ENCODE data around the gene NUP205. TPM values are rescaled to one million over a fixed set of nuclear protein-coding genes. Genes with fewer than 3 reads are reported as not detected.

Gene NUP205
- total RNA-seq, 1 donor from 2014 or later = 183 TPM

GRCh38 chr7:135597181-135597925, 39.6 kb downstream of the NUP205 start:
- Mint-ChIP-seq H3K4me1 (no peaks in the 10 kb centered on the region), H3K9me3 (no peaks in the 10 kb centered on the region), H3K36me3 (peaks cover 22% of the 10 kb centered on the region), H3K27me3 (ENCODE audit: insufficient read depth, low read depth) (no peaks in the 10 kb centered on the region), H3K4me3 (no peak overlapping the region), H3K27ac (no peak overlapping the region)
- Histone ChIP-seq H3K4me3 (no peak overlapping the region), H3K9me3 (ENCODE audit: low read depth) (no peaks in the 10 kb centered on the region), H3K27ac (no peak overlapping the region), H3K4me1 (no peaks in the 10 kb centered on the region), H4K20me1 (ENCODE audit: low read depth) (peaks cover 4% of the 10 kb centered on the region), H3K4me2 (no peak overlapping the region), H2AFZ (replicated peaks) (no peak overlapping the region), H3K36me3 (peaks cover 48% of the 10 kb centered on the region), H3F3A (ENCODE audit: low read depth) (peaks cover 4% of the 10 kb centered on the region), H3K9ac (no peak overlapping the region), H3K79me2 (ENCODE audit: low read depth) (no peaks in the 10 kb centered on the region), H3K27me3 (no peaks in the 10 kb centered on the region)
- DNase-seq (ENCODE audit: low spot score) = no peak
- TF ChIP-seq CTCF (IDR thresholded peaks at IDR 0.05) (no peak), EZH2 (IDR thresholded peaks at IDR 0.05) (no peak), EZH2phosphoT487 (IDR thresholded peaks at IDR 0.05) (no peak)

GRCh38 chr7:135597926-135598305, 40.2 kb downstream of the NUP205 start:
- no peaks in the 10 kb centered on the region for H3K4me1 ChIP-seq
- no peak overlapping the region for H3K4me3 ChIP-seq
- H3K27ac Mint-ChIP-seq = no peak overlapping the region
- no peak overlapping the region for H3K9ac ChIP-seq
- H3K9me3 Mint-ChIP-seq = no peaks in the 10 kb centered on the region
- no peak overlapping the region for H3K27ac ChIP-seq
- H3K36me3 ChIP-seq = peaks cover 47% of the 10 kb centered on the region
- H3K4me3 Mint-ChIP-seq = no peak overlapping the region
- H3F3A ChIP-seq (ENCODE audit: low read depth) = peaks cover 4% of the 10 kb centered on the region
- no peaks in the 10 kb centered on the region for H3K79me2 ChIP-seq (ENCODE audit: low read depth)
- H4K20me1 ChIP-seq (ENCODE audit: low read depth) = peaks cover 4% of the 10 kb centered on the region
- H3K4me2 ChIP-seq = no peak overlapping the region
- no peaks in the 10 kb centered on the region for H3K27me3 ChIP-seq
- no peak overlapping the region for H2AFZ ChIP-seq (replicated peaks)
- no peaks in the 10 kb centered on the region for H3K4me1 Mint-ChIP-seq
- DNase-seq (ENCODE audit: low spot score) = no peak
- TF ChIP-seq CTCF (IDR thresholded peaks at IDR 0.05) (no peak), EZH2 (IDR thresholded peaks at IDR 0.05) (no peak), EZH2phosphoT487 (IDR thresholded peaks at IDR 0.05) (no peak)
- no peaks in the 10 kb centered on the region for H3K9me3 ChIP-seq (ENCODE audit: low read depth)
- H3K36me3 Mint-ChIP-seq = peaks cover 21% of the 10 kb centered on the region
- no peaks in the 10 kb centered on the region for H3K27me3 Mint-ChIP-seq (ENCODE audit: insufficient read depth, low read depth)

- H3F3A ChIP-seq (ENCODE audit: low read depth) = peaks cover 2% of the 10 kb centered on the region
- H3K27me3 ChIP-seq = no peaks in the 10 kb centered on the region
- H3K27ac Mint-ChIP-seq = no peak overlapping the region
- H3K27ac ChIP-seq = no peak overlapping the region
- no peak overlapping the region for H3K4me2 ChIP-seq
- DNase-seq (ENCODE audit: low spot score) = no peak
- no peaks in the 10 kb centered on the region for H3K9me3 Mint-ChIP-seq
- H4K20me1 ChIP-seq (ENCODE audit: low read depth) = peaks cover 4% of the 10 kb centered on the region
- peaks cover 2% of the 10 kb centered on the region for H3K27me3 Mint-ChIP-seq (ENCODE audit: insufficient read depth, low read depth)
- H3K79me2 ChIP-seq (ENCODE audit: low read depth) = no peaks in the 10 kb centered on the region
- no peaks in the 10 kb centered on the region for H3K9me3 ChIP-seq (ENCODE audit: low read depth)
- no peak overlapping the region for H2AFZ ChIP-seq (replicated peaks)
- H3K36me3 ChIP-seq = peaks cover 32% of the 10 kb centered on the region
- no peaks in the 10 kb centered on the region for H3K4me1 ChIP-seq
- no peak for TF ChIP-seq EZH2phosphoT487 (IDR thresholded peaks at IDR 0.05)
- no peak for TF ChIP-seq CTCF (IDR thresholded peaks at IDR 0.05)
- no peak for TF ChIP-seq EZH2 (IDR thresholded peaks at IDR 0.05)
- no peaks in the 10 kb centered on the region for H3K4me1 Mint-ChIP-seq
- H3K4me3 Mint-ChIP-seq = no peak overlapping the region
- H3K4me3 ChIP-seq = no peak overlapping the region
- peaks cover 27% of the 10 kb centered on the region for H3K36me3 Mint-ChIP-seq
- H3K9ac ChIP-seq = no peak overlapping the region
Measured at GRCh38 chr7:135599471-135599870, 41.8 kb downstream of the NUP205 start.

Measured in neural progenitor cell (in vitro differentiated cells).